ENCODE measurements around the gene ABTB2.
A peak's percentile ranks its signal among the peaks of the same experiment; 100 is the strongest.

ABTB2 gene

DNA sequence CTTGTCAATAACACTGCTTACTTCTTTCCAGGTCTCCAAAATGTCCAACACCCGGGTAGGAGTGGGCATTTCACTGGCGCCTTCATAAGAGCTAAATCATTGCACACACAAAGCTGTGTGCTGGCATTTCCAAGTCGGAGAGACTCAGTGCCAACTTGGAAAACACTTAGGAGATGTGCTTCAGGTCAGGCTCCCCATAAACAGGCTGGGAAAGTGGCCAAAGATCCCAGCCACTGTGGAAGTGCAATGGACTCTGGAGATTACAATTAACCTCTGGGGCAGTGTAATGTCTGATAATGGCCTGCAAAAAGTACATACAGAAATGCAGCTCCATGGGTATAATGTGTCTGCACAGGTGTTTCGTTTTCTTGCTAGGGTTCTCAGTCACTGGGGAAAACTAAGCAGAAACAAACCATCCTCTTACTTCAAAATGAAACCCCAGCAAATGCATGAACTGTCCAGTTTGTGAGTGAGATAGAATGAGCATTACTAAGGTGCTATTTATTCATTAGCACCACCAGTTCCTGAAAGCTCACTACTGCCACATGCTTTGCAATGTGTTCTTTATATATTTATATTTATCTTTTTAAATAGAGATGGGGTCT is 79.0 kb downstream of the ABTB2 start:
- no peak for DNase-seq

DNA sequence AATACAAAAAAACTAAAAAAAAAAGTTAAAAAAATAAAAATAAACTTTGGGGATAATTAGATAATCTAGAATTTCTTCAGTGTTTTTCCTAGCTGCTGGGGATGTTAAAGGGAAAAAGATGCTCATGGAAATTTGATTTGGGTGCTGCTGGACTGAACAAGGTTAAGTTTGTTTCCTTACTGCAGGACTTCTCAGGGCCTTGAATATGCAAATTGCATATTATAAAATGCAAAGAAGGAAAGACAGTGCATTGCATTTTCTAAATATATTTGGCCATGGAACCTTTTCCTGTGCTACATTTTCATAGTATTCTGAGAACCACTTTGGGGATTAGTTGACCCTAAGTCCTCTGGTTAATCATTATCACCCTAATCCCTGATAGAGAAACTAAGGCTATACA is 79.6 kb downstream of the ABTB2 start:
- DNase-seq = no peak

DNA sequence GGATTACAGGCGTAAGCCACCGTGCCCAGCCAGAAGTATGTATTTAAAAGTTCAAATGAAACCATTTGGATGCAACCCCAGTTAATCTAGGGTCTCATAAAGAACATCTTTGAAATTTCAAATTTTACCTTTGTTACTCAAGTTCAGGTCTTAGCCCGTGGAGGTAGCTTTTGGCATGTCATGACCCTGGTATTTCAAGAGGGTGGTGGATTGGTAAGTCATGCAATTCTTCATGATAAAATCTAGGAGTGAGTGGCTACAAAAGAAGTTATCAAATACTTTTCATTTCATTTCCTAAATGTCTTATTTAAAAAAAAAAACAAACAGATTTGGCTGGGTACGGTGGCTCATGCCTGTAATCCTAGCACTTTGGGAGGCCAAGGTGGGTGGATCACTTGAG is 80.6 kb downstream of the ABTB2 start:
- no peak for DNase-seq

DNA sequence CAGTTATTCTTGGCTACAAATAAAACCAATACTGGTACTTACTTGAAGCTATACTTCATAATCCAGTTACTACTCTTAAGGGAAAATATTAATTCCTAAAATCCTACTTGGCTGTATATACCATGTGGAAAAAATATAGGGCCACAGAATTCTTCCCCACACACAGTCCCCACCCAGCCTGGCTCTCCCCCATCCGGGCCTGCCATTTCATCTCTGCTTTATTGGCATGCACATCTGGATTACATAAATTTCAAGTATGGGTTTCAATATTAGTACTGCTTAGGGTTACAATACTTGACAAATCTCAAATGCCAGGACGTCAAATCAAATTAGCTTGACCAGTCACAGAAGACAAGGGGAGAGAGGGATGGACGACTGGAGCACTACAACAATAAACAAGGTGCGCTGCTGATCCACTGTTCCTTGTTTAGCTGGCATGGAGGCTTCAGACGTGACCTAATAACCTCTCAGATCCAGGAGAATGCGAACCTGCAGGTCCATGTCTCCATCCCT is 81.4 kb downstream of the ABTB2 start:
- no peak for DNase-seq

DNA sequence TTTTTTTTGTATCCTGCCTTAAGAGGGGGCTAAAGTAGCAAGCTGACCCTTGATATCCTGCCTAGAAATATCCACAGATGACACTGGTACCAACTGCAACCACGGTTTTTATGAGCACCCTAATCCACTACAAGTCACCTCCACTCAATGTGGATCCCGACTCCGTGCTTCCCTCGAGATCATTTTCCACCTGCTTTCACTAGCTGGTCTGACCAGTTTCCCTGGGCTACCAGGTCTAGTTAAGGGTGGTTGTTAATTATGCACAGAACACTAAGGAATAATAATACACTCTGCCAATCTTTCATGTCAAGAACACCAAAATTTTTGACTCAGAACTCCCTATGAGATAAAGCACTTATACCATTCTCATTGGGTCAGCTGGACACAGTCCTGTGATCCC is 82.3 kb downstream of the ABTB2 start:
- DNase-seq = no peak

DNA sequence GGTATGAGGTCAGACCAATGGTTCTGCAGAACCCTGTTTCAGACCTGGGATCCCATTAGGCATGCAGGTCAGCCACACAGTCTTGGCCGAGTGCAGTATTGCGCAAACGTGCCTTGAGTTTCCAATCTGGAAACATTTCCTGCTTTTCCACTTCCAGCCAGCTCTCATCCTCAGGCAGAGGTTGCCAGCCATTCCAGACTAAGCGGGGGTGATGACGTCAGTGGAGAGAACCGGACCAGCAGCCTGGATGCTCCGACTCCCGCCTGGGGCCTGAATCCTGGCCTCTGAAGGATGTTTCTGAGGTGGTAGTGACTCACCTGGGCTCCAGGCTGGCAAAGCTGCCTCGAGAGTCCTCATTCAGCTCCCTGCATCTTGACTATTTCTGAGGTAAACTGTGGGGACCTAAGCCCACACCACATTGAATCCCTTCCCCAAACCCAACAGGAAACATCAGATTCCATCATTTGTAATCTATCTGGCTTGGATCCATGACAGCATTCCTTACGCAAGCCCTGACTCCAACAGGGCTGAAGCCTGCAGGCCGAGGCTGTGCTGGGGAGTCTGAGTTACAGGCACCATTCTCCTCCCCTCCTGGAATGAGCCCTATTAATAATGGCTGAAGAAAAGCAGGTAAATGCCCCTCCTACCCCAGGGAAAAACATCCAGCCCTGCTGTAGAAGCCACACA is 83.0 kb downstream of the ABTB2 start:
- DNase-seq = peak; percentile 97

DNA sequence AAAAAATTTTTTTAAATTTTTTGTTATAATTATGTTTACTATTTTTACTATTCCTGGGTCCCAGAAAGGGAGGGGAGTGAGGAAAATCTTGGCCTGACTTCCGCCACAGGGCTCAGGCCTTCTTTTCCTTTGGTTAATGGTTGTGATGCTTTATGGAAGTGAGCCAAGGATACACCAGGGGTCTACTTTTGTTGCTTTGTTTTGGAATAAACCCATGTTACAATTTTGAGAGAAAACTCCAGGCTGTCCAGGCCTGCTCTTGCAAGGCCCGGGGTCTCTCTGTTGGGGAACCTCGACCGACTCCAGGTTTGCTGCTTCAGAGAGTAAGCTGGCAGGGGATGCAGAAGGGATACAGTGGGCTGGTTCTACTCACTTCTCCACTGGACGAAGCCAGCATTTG is 84.7 kb downstream of the ABTB2 start:
- no peak for DNase-seq

DNA sequence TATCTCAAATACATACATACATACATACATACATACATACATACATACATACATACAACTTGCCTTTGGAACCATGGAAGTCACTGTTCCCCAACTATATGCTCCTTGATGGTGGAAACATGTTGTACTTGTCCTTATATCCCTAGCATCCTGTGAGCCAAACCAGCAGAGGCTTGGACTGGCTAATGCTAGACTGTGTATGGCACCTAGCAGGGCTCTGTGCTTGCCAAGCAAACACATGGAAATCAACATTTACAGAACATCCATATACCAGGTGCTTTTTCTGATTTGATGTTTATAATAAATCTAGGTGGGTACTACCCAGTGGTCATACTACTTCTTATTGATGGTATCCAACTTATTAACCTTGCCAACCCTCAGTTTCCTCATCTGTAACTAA is 86.1 kb downstream of the ABTB2 start:
- DNase-seq = no peak

DNA sequence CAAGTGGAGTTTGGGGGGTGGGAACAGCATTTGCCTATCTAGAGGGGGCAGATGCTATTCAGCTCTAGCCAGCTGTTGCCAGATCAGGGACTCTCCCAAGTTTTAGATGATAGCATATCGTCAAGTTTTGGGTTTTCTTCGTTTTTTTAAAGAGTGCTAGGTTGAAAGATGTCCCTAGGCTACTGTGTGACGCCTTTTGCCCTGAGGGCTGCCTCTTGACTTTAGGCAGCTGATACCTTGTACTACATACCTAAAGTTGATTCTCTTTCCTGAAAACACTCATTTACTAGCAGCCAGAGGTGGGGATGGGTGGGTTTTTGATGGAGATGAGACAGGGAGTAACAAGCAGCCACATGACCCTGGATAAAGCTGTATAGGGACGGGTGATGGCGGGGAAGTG is 87.1 kb downstream of the ABTB2 start:
- DNase-seq = no peak

DNA sequence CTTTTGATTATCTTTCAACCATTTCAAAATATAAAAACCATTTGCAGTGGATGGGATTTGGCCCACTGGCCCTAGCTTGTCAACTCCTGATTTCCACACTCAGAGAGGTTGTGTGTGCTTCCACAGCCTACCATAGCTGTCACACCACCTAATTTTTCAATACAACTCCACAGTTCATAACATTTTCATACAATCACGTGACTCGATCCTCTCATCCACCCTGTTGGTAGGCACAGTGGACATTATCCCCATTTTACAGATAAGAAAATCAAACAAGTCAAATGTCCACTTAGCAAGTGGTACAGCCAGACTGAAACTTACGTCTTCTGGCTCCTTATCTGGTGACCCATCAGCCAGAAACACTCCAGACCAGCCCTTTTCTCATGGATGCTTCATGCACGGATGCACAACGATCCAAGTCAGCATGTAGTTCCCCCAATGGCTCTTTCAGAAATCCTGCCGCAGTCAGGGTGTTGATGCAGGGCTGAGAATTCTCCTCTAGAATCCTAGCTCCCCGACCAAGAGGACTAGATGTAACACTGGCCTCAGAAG is 88.0 kb downstream of the ABTB2 start:
- no peak for DNase-seq

DNA sequence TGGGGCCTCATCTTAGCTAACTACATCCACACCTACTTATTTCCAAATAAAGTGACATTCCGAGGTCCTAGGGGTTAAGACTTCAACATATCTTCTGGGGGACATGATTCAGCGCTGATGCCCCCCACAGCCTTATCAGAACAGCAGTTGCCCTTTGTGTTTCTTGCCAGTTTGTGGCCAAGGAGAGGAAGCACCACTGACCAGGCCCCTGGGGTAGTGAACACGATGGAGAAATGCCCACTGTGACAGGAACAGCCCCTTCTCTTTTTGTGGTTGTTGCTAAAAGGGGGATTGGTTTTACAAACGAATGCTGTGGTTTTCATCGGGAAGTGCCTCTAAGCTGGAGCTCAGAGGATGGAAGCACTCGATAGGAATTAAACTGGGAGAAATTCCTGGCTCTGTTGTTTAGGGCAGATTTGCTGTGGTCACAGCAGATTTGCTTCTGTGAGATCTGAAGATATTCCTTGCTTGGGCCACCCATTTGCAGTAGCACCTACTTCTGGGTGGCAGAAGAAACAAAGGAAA is 88.8 kb downstream of the ABTB2 start:
- DNase-seq = no peak

DNA sequence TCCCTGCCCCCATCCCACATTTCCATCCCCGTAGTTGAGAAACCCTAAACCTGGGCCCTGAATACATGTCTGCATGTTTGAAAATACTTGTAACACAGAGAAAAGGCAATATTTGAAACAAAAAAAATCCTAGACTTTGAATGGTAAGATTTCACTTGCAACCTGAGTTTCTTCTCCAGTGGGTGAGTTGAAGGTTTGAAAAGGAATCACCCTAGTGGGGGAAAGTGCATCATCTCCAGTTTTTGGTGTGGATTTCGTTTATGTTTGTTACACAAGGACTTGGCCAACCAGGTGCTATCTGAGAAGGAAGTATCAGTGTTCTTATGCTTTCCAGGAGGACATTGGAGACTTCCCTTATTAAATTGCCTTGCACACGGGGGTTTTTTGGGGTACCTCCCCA is 90.4 kb downstream of the ABTB2 start:
- no peak for DNase-seq

DNA sequence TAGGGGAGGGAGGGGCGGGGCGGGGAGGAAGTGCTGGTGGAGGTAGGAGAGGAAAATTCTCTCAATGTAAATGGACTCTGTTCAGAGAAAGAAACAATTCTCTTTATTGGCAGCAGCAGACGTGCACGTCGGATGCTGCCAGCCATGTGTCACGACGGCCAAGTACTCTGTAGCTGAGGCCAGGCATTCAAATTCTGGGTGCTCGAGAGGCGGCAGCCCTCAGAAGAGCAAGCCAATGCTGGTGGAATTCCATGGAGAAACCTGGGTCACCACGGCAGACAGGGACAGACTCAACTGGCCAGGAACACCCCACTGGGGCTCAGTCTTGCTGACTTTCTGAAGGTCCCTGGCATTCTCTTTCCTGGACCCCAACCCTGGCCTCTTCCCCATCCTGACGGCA is 90.8 kb downstream of the ABTB2 start:
- no peak for DNase-seq

DNA sequence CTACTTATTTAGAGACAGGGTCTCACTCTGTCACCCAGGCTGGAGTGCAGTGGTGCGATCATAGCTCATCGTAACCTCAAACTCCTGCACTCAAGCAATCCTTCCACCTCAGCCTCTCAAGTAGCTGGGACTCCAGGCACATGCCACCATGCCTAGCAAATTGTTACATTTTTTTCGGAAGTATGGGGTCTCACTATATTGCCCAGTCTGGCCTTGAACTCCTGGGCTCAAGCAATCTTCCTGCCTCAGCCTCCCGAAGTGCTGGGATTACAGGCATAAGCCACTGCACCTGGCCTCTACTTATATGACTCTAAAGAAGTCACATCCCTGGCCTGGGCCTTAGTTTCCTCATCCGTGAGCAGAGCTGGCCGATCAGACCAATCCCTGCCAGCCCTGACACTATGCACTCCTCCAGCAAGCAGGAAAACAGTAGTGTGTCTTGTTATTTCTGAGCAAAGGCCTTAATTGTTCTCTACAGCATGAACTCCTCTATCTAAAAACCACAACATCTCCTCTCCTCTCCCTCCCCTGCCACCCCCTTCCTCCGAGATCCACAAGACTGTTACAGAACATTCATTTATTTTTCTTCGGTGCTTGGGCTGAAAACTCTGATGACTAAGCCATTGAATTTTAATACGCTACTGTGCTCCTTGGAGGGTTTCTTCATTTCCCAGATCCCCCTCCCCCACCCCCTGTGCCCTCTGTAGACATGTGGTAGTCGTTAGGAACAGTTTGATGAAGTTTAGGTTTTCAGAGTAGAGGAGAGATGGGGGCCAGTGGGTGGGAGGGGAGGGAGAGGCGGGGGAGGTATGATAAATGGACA is 91.5 kb downstream of the ABTB2 start:
- DNase-seq = peak; percentile 78

DNA sequence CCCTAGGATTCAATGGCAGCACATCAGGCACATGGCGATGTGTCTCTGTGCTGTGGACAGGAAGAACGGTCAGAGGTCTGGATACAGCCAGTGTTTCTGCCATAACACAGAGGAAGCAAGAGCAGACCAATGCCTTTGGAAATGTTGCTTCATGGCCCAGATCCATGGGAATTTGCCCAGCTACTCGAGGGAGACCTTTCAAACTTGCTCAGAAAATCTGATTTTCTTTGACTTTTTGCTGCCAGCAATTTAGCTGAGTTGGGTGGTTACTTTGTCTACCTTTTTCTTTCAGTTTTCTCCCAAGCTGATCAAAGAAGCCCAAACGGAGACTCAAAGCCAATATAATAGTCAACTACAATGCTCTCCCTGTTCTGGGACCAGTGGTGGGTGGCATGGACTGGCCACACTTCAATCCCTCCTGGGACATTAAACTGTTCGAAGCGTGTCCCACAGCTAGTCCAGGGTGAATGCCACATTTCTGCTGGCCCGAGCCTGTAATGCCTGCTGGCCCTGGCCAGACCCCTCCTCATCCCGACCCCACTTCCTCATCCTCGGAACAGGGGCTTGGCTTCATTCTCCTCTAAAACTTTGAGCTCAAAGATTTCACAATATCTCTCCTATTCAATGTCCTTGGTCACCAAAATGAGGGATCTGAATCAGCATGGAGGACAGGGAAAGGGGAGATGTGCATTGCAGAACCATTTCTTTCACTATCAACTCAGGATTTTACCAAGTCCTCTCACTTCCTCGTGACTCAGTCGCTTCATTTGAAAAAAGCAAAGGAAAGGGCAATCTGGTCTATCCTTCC is 93.3 kb downstream of the ABTB2 start:
- no peak for DNase-seq

DNA sequence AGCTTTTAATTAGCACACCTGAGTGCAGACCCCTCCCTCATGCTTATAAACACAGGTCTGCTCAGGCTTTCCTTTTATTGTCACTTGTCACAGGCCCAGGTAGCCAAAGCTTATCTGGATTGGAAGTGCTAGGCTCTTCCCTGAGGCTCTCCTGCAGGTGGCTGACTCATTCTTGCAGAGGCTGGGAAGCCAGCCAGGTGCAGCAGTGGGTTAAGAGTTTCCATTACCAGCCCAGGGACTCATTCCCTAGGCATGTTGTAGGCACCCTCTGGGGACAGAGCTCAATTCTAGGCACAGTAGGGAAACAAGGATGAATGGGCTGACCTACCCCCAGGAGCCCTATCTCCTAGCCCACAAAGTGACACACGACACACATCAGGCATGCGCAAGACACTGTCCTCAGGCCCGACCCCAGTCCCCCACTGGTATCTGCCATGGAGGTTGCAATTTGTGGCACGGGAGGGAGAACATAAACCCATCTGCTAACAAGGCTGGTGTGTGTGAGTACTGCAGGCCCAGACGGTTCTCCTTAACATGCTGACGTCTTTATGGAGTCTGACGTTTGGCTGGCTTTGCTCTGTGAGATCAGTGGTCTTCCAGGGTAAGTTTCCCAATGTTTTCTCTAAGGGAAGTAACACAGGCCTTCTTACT is 94.2 kb downstream of the ABTB2 start:
- peak; percentile 50 for DNase-seq

DNA sequence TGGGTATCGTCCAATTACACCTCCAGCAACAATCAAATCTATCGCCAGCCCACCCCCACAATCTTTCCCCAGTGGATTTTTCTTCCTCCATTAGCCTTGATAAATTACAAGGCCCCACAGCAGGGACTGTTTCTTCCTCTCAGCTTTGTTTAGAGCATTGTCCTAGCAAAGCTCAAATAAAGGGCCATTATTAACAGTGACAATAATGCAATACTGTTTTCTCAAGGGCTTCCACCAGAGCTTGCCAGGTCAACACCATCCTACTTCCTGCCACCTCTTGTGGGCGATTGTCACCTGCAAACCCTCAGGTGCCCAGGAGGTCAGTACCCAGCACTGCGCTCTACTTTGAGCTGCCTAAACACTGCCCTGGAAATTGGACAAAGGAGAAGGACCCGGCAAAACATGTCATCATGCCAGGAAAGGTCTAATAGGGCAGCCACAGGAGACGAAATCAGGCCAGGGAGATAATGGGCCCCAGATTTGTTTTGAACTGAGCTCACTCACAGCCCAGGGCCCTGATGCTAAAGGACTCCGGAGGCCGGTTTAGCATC is 95.2 kb downstream of the ABTB2 start:
- no peak for DNase-seq

DNA sequence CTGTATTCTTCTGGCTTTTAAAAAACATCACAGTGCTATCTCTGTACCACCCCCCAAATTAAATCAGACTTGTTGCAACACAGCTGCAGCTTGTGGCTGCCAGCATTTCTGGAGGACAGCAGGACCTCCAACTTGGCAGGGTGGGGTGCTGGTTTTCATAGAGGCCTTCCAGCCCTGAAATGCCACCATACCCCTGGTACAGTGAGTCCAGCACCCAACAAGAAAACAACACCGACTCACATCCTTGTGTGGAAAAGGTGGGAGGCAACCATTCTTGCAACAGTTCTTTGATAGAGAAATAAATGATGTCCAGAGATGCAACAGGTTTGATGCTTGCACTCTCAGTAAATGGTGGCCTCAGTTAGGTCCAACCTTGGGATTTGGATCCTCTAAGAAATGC is 96.0 kb downstream of the ABTB2 start:
- DNase-seq = no peak

DNA sequence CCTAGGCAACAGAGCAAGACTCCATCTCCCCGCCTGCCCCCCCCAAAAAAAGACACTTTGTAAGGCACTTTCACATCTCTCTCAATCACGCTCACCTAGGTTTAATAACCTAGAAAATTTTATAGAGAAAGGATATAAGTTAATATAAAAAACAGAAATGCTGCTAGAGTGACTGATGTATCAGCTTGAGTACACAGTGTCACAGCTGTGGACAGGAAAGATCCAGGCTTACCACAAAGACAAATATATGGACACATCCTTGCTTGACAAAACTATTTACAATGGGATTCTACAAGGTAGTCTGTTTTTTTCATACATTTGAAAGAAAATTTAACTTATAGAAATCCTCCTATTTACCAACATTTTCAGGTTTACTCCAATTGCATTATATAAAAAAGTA is 96.7 kb downstream of the ABTB2 start:
- DNase-seq = no peak

DNA sequence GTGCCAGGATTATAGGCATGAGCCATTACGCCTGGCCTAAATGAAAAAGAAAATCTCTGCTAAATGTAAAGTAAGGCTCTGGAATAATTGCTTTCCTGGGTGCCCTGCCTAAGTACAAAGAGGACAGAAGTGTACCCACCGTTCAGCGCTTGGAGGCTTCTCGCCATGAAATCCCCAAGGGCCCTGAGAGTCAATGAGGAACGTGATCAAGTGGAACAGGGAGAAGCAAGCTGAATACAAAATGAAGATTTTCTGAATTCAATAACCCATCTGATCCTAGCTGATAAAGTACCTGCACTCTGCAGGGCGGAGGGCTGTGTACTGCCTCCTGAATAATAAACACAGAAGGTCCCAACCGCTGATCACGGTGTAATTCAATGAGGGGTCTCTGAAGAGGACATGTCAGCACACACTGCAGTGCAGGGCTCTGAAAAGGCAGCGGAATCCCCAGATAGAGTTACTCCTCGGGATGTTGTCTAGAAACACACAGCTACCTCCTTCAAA is 97.7 kb downstream of the ABTB2 start:
- no peak for DNase-seq

DNA sequence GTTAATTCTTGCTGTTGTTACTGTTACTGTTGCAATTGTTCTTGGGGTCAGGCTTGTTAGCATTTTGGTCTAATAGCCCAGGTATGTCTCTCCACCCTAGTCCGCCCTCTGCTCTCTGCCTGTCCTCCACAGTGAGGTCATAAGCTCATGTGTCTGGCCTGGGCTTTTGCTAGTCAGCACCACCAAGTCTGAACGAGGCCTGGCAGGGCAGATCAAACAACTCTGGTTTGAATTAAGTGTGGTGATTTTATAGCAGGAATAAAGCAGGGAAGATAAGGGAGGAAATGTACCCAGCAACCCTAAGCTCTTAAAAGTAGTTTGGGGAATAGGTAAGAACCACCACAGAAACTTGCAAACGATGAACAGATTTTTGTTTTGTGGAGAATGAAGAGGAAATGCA is 98.7 kb downstream of the ABTB2 start:
- no peak for DNase-seq

DNA sequence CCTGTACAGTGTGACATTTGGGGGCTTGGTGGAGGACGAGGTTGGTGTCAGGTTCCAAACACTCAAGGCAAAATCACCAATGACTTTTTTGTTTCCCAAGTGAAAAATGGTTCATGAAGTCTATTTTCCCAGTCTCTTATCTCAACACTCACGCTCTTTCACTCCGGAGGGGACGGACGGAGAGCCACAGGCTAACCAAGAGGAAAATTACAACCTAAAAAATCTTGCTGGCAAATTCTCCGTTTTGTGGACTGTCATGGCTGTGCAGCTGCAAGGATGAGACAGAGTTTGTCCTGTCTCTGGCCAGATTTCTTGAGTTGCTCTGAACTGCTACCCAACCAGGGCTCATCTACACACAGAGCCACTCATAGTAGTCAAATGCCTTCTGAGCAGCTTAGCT is 101.2 kb downstream of the ABTB2 start:
- no peak for DNase-seq
